HG02870 (cell line): ENCODE data around the gene STT3B.

ENCODE experiments used
- ATAC-seq: cut with Tn5 transposase; IDR thresholded peaks from one replicate; pipeline ENCODE4 v1.9.1; 2021; ENCODE audit warnings: mild to moderate bottlenecking, moderate library complexity; ENCODE audit not compliant: unreplicated experiment

STT3B gene

GRCh38 chr3:31550452-31551251 lies 17.9 kb downstream of the STT3B start:
- no peak for ATAC-seq

- ATAC-seq, result no peak
Observed at GRCh38 chr3:31551646-31552045, 18.9 kb downstream of the STT3B start.

DNA sequence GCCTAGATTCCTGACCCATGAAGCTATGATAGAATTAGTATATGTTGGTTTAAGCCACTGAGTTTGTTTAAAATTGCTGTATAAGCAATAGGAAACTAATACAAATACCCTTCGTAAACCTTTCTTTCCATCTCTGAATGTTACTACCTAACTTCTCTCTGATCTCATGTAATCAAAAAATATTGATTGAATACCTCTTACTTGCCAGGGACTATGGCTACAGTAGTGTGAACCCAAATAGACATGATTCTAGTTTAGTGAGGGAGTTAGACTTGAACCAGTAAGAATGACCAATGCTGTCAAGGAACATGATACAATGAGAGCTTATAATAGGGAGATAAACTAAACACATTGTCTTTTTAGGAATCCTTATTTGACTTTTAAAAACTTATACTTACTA lies 19.4 kb downstream of the STT3B start:
- ATAC-seq, result no peak

DNA sequence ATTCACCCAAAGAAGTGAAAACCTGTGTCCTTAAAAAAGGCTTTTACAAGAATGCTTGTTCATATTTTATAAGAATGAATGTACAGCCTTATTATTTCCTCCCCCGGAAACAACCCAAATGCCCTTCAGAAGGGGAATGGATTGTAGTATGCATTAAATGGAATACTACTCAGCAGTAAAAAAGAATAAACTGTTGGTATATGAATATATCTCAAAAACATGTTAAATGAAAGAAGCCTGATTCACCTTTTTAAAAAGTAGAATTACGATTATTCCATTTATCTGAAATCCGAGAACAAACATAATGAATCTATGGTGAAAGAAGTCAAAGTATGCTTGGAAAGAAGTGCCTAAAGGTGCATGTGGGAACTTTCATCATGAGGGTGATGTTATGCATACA lies 20.5 kb downstream of the STT3B start:
- no peak for ATAC-seq

- no peak for ATAC-seq
Observed at GRCh38 chr3:31555204-31555603, 22.5 kb downstream of the STT3B start.

DNA sequence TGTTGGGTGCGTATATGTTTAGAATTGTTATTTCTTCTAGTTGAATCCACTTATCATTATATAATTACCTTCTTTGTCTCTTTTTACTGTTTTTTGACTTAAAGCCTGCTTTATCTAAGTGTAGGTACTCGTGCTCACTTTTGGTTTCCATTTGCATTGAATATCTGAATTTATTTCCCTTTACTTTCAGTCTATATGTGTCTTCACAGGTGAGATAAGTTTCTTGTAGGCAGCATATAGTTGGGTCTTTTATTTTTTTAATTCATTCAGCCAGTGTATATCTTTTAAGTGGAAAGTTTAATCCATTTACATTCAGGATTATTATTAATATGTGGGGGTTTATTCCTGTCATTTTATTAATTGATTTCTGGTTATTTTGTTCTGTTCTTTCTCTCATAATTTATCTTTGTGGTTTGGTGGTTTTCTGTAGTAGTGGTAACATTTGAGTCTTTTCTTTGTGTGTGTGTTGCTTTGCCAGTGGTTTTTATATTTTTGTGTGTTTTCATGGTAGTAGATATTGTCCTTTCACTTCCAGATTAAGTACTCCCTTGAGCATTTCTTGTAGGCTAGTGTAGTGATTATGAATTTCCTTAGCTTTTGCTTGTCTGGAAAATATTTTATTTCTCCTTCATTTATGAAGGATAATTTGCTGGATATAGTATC lies 27.3 kb downstream of the STT3B start:
- ATAC-seq, result no peak

- no peak for ATAC-seq
Observed at GRCh38 chr3:31561891-31562290, 29.2 kb downstream of the STT3B start.

DNA sequence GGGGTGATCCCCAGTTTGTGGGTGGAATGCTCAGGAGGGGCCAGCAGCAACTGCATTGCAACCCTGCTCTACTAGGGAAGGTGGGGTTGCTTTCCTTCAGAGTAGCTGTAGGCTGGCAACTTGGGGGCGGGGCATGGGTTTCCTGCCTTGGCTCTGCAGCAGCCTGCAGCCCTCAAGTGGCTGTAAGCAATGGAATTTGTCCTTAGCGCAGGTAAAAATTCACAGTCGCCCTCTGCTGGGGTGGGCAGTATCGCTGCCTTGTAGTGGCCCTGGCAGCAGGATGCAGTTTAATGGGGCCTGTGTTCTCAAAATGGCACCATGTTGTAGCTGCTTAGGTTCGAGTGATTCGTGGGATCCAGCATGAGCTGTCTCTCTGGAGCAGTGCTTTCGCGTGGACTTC lies 29.8 kb downstream of the STT3B start:
- ATAC-seq, result no peak

DNA sequence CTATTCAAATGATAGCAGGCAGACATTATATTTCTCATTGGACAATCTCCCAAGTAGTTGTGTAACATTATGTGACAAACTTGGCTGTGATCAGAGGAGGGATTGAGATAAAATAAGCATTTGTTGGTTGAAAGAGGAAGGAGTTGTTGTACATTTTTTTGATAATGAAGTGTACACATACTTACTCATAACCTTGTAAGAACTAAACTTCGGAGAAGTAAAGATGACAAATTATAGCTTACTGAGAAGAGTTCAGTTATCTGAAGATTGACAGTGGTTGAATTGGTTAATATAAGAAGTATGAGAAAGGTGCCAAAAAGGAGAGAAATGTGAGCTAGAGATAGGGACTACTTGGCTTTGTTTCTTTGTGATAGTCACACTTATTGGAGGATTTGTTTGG lies 32.6 kb downstream of the STT3B start:
- no peak for ATAC-seq

GRCh38 chr3:31567036-31567435 lies 34.3 kb downstream of the STT3B start:
- no peak for ATAC-seq

DNA sequence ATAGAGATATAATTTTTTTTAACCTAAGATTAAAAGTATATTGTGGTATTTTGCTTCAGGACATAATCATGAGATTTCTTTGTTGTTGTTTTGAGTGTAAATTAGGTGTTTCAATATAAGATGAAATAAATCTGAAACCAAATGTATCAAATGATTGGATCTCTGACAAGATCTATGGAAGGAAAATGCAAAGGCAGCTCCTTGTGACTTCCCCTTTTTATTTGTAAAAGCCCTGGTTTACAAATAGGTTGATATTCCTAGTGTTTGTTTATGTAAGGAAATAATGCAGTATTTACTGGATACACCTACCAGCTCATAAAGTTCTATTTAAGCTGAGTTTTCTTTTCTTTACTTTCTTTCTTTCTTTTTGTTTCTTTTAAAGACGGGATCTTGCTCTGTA lies 35.9 kb downstream of the STT3B start:
- no peak for ATAC-seq

DNA sequence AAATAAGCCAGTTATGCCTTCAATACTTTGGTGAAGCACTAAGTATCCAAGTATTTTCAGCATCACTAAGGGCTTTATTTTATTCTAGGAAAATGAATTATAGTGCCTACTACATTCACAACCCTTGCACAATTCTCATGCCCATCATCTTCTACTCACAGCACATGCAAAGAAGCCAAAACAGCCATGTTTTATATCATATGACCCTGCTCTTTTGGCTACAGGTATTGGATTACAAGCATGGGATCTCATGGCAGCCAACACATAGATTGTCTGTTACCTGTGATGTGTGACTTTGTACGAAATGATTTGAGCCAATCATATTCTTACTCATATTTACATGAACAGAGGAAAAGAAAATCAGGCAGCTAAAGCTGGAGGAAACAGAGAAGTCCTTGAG lies 38.6 kb downstream of the STT3B start:
- ATAC-seq, result no peak

- peak; percentile 34 for ATAC-seq
Observed at GRCh38 chr3:31572236-31573004, 39.7 kb downstream of the STT3B start.

GRCh38 chr3:31573036-31573779 lies 40.5 kb downstream of the STT3B start:
- ATAC-seq, result peak; percentile 56

GRCh38 chr3:31575448-31575847 lies 42.7 kb downstream of the STT3B start:
- ATAC-seq, result no peak

- ATAC-seq, result no peak
Observed at GRCh38 chr3:31576521-31576920, 43.8 kb downstream of the STT3B start.

DNA sequence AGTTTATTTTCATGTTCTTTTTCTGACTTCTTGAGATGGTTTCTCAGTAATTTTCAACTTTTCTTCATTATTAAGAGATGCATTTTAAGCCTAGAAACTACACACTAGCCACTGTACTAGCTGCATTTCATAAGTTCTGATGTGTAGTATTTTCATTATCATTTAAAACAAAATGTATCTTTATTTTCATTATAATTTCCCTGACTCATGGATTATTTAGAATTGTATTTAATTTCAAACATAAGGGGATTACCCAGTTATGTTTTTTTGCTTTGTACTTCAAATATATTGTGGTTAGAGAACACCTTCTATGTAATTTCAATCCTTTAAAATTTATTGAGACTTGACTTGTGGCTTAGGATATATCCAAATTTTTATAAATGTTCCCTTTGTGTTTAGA lies 44.5 kb downstream of the STT3B start:
- no peak for ATAC-seq

DNA sequence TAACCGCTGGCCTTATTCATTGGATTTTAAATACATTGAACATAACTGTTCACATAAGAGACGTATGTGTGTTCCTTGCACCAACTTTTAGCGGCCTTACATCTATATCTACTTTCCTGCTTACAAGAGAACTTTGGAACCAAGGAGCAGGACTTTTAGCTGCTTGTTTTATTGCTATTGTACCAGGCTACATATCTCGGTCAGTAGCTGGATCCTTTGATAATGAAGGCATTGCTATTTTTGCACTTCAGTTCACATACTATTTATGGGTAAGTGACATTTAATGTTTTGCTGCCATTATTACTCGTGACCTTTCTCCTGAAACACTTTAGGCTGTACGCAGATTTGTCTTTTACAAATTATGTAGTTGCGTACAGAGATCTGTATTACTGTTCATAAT lies 47.1 kb downstream of the STT3B start:
- ATAC-seq, result no peak

GRCh38 chr3:31580645-31581044 lies 47.9 kb downstream of the STT3B start:
- no peak for ATAC-seq

GRCh38 chr3:31581660-31582059 lies 48.9 kb downstream of the STT3B start:
- no peak for ATAC-seq

GRCh38 chr3:31589228-31589627 lies 56.5 kb downstream of the STT3B start:
- no peak for ATAC-seq
